Testis (tissue), 3 donors: ENCODE results near the gene VPS52. TPM values are rescaled to one million over a fixed set of nuclear protein-coding genes. Genes with fewer than 3 reads are reported as not detected.

Source experiments
- DNase-seq: peaks from one replicate; pipeline ENCODE4 v3.0.0-alpha.2; 2019
- H3K27ac ChIP-seq, 2 donors: fragments of 200-600 bp; sonication (generic); one replicate each; pipeline ENCODE4 v1.5.1; 2019
- H3K27me3 ChIP-seq: fragments of 200-600 bp; sonication (generic); one replicate; pipeline ENCODE4 v1.5.1; 2019
- H3K36me3 ChIP-seq: fragments of 200-600 bp; sonication (generic); one replicate; pipeline ENCODE4 v1.5.1; 2017; ENCODE audit warnings: low read depth; ENCODE audit errors: missing control alignments
- H3K4me1 ChIP-seq: fragments of 200-600 bp; sonication (generic); one replicate; pipeline ENCODE4 v1.5.1; 2019
- H3K4me3 ChIP-seq, 2 donors: fragments of 200-600 bp; sonication (generic); one replicate each; pipeline ENCODE4 v1.5.1; 2017 to 2019
- H3K9me3 ChIP-seq: fragments of 200-600 bp; sonication (generic); one replicate; pipeline ENCODE4 v1.5.1; 2017
- POLR2A ChIP-seq: fragments of 450-650 bp; IDR thresholded peaks from one replicate; pipeline ENCODE4 v1.6.1; 2017; ENCODE audit warnings: antibody characterized with exemption, mild to moderate bottlenecking, moderate library complexity
- WGBS, 2 donors: methylation state at CpG; one replicate each; pipeline ENCODE4 v1.1.5; 2018; 5-methylcytosine and 5-hydroxymethylcytosine counted together
- intact Hi-C: fragments of 100-400 bp; cut with DNase I; formaldehyde crosslinking; loops from one replicate; pipeline ENCODE4 v1.15.1; 2023; ENCODE audit warnings: low total_unique reads
- polyA plus RNA-seq: library from polyadenylated mRNA; stranded (reverse); fragments of 350-450 nt; fragmentation: Illumina TruSeq; extraction: RNeasy Lipid Tissue Mini Kit (QIAGEN cat#74804); gene quantifications from one replicate; pipeline ENCODE4 v1.2.3, GENCODE V29; 2014; ENCODE audit warnings: low read depth, low replicate concordance; ENCODE audit not compliant: insufficient read depth
- total RNA-seq, 2 donors: library from RNA; depleted of rRNA; stranded (reverse); fragments of >200 nt; gene quantifications; one replicate each; pipeline ENCODE4 v1.2.3, GENCODE V29; 2016
- TF ChIP-seq, protein P1 (sequence below), 3 experiments: fragments of 450-650 bp in 2 of 3; fragments of 200-600 bp in 1 of 3; sonication (generic) in 1 of 3; IDR thresholded peaks; one replicate each; pipeline ENCODE4 v1.5.1; 2016 to 2019; ENCODE audit warnings: antibody characterized with exemption in 3 of 3, mild to moderate bottlenecking in 2 of 3, moderate library complexity in 1 of 3

VPS52 gene
- total and polyA plus RNA-seq, 3 donors from 2014 or later, result 71.0 to 87.1 (median 85.0) TPM

DNA sequence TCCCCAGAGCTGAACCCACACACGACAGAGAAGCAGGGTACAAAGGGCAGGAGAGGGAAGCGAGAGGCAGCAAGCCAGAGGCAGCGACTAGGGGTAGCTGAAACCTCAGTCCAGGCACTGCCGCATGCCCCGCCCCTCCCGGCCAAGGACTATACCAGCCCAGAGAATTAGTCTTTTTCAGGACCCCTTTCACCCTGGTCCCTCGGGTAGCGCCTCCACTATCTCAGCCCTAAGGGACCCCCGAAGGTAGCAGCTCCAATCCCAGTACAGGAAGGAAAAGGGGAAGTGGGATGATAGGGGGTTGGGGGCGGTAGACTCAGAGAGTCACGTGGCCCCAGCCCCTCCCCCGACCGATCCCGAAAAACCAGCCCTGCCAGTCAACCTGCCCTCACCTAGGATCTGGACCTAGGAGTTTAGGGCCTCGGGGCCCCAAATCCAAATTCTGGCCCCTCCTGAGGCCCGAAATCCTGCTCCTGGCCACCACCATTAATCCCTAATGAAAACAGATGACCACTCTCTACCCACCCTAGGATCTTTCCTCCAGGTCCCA lies 25.8 kb upstream of the VPS52 start:
- Histone ChIP-seq H3K27me3 (no peaks in the 10 kb centered on the region), H3K4me1 (peaks cover 20% of the 10 kb centered on the region), H3K27ac (peak overlapping the region; percentile 91 to 94), H3K36me3 (no peaks in the 10 kb centered on the region), H3K9me3 (no peaks in the 10 kb centered on the region), H3K4me3 (peak overlapping the region; percentile 71 to 90)
- TF ChIP-seq, protein P1, sequence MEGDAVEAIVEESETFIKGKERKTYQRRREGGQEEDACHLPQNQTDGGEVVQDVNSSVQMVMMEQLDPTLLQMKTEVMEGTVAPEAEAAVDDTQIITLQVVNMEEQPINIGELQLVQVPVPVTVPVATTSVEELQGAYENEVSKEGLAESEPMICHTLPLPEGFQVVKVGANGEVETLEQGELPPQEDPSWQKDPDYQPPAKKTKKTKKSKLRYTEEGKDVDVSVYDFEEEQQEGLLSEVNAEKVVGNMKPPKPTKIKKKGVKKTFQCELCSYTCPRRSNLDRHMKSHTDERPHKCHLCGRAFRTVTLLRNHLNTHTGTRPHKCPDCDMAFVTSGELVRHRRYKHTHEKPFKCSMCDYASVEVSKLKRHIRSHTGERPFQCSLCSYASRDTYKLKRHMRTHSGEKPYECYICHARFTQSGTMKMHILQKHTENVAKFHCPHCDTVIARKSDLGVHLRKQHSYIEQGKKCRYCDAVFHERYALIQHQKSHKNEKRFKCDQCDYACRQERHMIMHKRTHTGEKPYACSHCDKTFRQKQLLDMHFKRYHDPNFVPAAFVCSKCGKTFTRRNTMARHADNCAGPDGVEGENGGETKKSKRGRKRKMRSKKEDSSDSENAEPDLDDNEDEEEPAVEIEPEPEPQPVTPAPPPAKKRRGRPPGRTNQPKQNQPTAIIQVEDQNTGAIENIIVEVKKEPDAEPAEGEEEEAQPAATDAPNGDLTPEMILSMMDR (IDR thresholded peaks at IDR 0.05), result no peak
- TF ChIP-seq POLR2A, result no peak
- intact Hi-C loops, result no loop called here
- 19% methylated on average over 16 of the region's 16 CpGs; no CpG with 5 or more reads in 1 of the 2 donors for WGBS, 2 donors
- DNase-seq, result peak; percentile 37

DNA sequence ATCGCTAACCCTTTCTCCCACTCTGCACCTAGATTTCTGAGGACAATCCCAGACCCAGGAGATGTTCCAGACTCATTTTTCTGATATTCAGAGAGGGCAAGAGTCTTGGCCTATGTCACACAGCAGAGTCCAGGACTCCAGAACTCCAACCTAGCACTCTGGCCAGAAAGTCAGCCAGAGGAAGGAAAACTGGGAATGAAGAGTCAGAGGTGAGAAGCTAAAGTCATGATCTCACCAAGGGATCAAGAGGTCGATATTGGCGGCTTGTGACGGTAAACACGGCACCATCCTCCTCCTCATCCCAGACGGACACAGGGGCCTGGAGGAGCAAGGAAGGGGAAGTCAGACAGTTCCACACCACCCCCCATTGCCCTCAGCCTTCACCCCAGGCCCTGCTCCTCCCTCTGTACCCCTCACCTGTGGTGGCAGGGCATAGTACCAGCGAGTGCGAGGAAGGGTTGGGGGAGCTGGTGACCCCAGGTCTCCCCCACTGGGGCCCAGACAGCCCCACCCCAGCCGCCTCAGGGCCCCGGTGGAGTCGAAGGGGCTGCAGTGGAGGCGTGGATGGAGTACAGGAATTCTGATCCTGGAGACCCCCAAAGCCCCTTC lies 25.2 kb upstream of the VPS52 start:
- no peaks in the 10 kb centered on the region for H3K36me3 ChIP-seq

DNA sequence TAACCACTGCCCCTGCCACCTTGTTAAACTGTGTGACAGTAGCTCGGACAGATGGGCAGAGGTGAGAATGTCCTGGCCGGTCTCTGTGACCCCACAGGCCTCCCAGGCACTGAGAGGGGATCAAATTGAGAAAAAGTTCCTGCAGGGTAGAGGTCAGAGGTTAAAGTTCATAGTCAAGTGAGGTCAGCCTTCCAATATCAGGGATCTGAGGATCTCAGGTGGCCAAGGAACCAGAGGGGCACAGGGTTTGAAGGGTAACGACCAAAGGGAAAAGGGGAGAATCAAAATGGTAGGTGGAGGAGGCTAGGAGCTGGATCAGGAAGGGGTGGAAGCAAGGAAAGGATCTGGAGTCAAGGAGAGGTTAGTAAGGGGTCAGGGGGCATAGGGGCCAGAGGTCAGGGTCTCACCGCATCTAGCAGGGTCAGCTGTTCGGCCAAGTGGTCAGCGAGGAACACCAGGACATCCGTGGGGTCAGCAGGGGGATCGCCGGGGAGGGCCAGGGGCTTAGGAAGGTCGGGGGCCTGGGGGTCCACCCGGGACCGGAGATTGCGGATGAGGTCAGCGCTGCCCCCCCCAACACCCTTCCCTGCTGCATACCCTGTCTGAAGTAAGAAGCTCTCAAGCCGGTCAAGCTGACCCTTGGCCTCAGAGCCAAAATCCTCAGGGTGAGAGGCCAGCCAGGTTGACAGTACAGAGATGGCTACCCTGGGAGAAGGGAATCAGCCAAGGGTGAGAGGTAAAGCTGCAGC lies 24.1 kb upstream of the VPS52 start:
- H3K36me3 ChIP-seq, result no peaks in the 10 kb centered on the region
- intact Hi-C loops, result no loop called here
- no peak for TF ChIP-seq POLR2A
- TF ChIP-seq, protein P1 (IDR thresholded peaks at IDR 0.05), result no peak
- no peaks in the 10 kb centered on the region for H3K27me3 ChIP-seq
- H3K4me3 ChIP-seq, result no peak overlapping the region
- H3K4me1 ChIP-seq, result peaks cover 20% of the 10 kb centered on the region
- no peaks in the 10 kb centered on the region for H3K9me3 ChIP-seq
- H3K27ac ChIP-seq, result no peak overlapping the region
- no peak for DNase-seq
- 84 to 88% methylated on average over 15 of the region's 15 CpGs for WGBS, 2 donors

More for the DNA sequence above, 25.2 kb upstream of the VPS52 start:
- intact Hi-C loops, result no loop called here
- H3K27me3 ChIP-seq, result no peaks in the 10 kb centered on the region
- no peak for TF ChIP-seq POLR2A
- TF ChIP-seq, protein P1 (IDR thresholded peaks at IDR 0.05), result no peak
- no peak overlapping the region for H3K4me3 ChIP-seq
- WGBS, 2 donors, result 51 to 54% methylated on average over 5 to 12 of the region's 12 CpGs
- DNase-seq, result no peak
- no peaks in the 10 kb centered on the region for H3K9me3 ChIP-seq
- peaks cover 20% of the 10 kb centered on the region for H3K4me1 ChIP-seq
- H3K27ac ChIP-seq, result peak overlapping the region; percentile 91 to 94

DNA sequence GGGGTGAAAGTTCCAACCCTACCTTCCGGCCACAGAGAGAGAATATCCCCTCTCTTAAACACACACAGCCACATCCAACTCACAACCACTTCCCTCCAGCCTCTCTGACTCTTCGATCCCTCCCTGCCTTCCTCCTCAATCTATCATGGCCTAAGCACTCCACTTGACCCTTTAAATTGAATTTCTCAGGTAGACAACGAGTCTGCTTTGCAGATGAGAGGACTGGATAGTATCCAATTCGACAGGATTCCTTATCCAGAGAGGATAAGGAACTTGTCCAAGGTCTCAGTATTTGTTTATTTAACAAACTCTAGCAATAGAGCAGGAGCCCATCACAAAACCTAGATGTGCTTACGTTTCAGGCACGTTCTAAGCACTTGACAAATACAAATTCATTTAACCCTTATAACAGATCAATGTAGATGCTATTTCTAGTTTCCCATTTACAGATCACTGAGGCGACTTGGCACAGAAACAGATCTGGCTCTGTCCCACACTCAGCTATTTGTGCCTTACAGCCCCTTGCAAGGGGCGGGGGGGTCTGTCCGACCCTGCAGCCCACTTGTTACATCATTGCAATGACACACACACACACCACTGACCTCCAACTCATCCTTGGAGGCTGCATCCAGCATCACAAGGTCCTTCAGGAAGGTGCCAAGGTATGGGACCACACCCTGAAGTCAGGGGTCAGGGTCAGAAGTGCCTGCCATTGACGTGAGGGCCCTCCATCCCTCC lies 22.6 kb upstream of the VPS52 start:
- WGBS, 2 donors, result 63 to 75% methylated on average over 10 of the region's 10 CpGs
- intact Hi-C loops, result no loop called here
- TF ChIP-seq POLR2A, result no peak
- TF ChIP-seq, protein P1 (IDR thresholded peaks at IDR 0.05), result no peak
- no peak for DNase-seq
- Histone ChIP-seq H3K4me1 (peaks cover 17% of the 10 kb centered on the region), H3K27me3 (no peaks in the 10 kb centered on the region), H3K36me3 (no peaks in the 10 kb centered on the region), H3K4me3 (no peak overlapping the region), H3K9me3 (no peaks in the 10 kb centered on the region), H3K27ac (no peak overlapping the region)
